K562 (cell line): ENCODE measurements around the gene ANKH. TPM values are rescaled to one million over a fixed set of nuclear protein-coding genes. Genes with fewer than 3 reads are reported as not detected.

Experiments
- ID3 ChIP-seq, 2 experiments: fragments of 250-450 bp in 1 of 2; fragments of 450-650 bp in 1 of 2; sonication (Bioruptor Pico) in 1 of 2; IDR thresholded peaks; 2 replicates each; pipeline versions ENCODE4 v1.6.1 to v1.8.0; 2016 to 2021; ENCODE audit warnings: mild to moderate bottlenecking in 2 of 2, moderate library complexity in 2 of 2, missing compliant biosample characterization in 1 of 2, missing genetic modification characterization in 1 of 2
- SMARCC2 ChIP-seq: fragments of 450-650 bp; IDR thresholded peaks from 2 replicates; pipeline ENCODE4 v1.6.1; 2017; ENCODE audit warnings: antibody characterized with exemption, moderate library complexity, mild to moderate bottlenecking, low read depth
- polyA plus RNA-seq, 8 experiments: library from polyadenylated mRNA; depleted of rRNA in 4 of 8; stranded (reverse) in 5 of 8; unstranded in 3 of 8; fragments of >200 nt; fragmentation: Nextera tagmentation in 2 of 8; fragmentation: Illumina TruSeq in 1 of 8; extraction: Ambion mirVana in 2 of 8; extraction: Trizol in 1 of 8; gene quantifications; 2 replicates each; pipeline versions ENCODE4 v1.2.1 to v1.2.3, GENCODE V29; 2011 to 2014; ENCODE audit warnings: inconsistent platforms in 1 of 8, missing spikeins in 1 of 8
- total RNA-seq, 7 experiments: library from RNA; depleted of rRNA in 6 of 7; stranded (reverse); fragments of >200 nt in 6 of 7; fragmentation: Illumina TruSeq in 2 of 7; extraction: Trizol in 2 of 7; gene quantifications; 2 replicates each; pipeline versions ENCODE4 v1.2.1 to v1.2.3, GENCODE V29; 2011 to 2021; ENCODE audit warnings: low replicate concordance in 1 of 7
- TF ChIP-seq, protein P1 (sequence below), 2 experiments: fragments of 450-650 bp; IDR thresholded peaks; 2 replicates each; pipeline ENCODE4 v1.6.1; 2016; ENCODE audit warnings: mild to moderate bottlenecking in 2 of 2, borderline replicate concordance in 1 of 2, low read depth in 1 of 2, moderate library complexity in 1 of 2
- TF ChIP-seq, protein P2 (sequence below), 2 experiments: IDR thresholded peaks; 2 replicates each; pipeline ENCODE4 v1.6.1; 2011; ENCODE audit warnings: borderline replicate concordance in 1 of 2, control low read depth in 1 of 2, low read depth in 1 of 2, low read length in 1 of 2, mild to moderate bottlenecking in 1 of 2, mixed read lengths in 1 of 2, moderate library complexity in 1 of 2; ENCODE audit not compliant: insufficient read depth in 1 of 2, insufficient read length in 1 of 2, poor library complexity in 1 of 2, severe bottlenecking in 1 of 2; ENCODE audit errors: extremely low read depth in 1 of 2
- TF ChIP-seq, protein P3 (sequence below), 2 experiments: IDR thresholded peaks; 2 replicates each; pipeline ENCODE4 v1.6.1; 2012; ENCODE audit warnings: improper control_type of control experiment in 2 of 2, low read depth in 2 of 2, low read length in 2 of 2, borderline replicate concordance in 1 of 2

The ANKH gene
- total and polyA plus RNA-seq, 9 of the 15 experiments (the other 6 are each of a cell fraction or from before 2014, with no cell fraction given), result 0.79 to 12.2 (median 4.5) TPM

GRCh38 chr5:14672082-14672481 lies 199.5 kb downstream of the ANKH start (continued):
- TF ChIP-seq, protein P1, sequence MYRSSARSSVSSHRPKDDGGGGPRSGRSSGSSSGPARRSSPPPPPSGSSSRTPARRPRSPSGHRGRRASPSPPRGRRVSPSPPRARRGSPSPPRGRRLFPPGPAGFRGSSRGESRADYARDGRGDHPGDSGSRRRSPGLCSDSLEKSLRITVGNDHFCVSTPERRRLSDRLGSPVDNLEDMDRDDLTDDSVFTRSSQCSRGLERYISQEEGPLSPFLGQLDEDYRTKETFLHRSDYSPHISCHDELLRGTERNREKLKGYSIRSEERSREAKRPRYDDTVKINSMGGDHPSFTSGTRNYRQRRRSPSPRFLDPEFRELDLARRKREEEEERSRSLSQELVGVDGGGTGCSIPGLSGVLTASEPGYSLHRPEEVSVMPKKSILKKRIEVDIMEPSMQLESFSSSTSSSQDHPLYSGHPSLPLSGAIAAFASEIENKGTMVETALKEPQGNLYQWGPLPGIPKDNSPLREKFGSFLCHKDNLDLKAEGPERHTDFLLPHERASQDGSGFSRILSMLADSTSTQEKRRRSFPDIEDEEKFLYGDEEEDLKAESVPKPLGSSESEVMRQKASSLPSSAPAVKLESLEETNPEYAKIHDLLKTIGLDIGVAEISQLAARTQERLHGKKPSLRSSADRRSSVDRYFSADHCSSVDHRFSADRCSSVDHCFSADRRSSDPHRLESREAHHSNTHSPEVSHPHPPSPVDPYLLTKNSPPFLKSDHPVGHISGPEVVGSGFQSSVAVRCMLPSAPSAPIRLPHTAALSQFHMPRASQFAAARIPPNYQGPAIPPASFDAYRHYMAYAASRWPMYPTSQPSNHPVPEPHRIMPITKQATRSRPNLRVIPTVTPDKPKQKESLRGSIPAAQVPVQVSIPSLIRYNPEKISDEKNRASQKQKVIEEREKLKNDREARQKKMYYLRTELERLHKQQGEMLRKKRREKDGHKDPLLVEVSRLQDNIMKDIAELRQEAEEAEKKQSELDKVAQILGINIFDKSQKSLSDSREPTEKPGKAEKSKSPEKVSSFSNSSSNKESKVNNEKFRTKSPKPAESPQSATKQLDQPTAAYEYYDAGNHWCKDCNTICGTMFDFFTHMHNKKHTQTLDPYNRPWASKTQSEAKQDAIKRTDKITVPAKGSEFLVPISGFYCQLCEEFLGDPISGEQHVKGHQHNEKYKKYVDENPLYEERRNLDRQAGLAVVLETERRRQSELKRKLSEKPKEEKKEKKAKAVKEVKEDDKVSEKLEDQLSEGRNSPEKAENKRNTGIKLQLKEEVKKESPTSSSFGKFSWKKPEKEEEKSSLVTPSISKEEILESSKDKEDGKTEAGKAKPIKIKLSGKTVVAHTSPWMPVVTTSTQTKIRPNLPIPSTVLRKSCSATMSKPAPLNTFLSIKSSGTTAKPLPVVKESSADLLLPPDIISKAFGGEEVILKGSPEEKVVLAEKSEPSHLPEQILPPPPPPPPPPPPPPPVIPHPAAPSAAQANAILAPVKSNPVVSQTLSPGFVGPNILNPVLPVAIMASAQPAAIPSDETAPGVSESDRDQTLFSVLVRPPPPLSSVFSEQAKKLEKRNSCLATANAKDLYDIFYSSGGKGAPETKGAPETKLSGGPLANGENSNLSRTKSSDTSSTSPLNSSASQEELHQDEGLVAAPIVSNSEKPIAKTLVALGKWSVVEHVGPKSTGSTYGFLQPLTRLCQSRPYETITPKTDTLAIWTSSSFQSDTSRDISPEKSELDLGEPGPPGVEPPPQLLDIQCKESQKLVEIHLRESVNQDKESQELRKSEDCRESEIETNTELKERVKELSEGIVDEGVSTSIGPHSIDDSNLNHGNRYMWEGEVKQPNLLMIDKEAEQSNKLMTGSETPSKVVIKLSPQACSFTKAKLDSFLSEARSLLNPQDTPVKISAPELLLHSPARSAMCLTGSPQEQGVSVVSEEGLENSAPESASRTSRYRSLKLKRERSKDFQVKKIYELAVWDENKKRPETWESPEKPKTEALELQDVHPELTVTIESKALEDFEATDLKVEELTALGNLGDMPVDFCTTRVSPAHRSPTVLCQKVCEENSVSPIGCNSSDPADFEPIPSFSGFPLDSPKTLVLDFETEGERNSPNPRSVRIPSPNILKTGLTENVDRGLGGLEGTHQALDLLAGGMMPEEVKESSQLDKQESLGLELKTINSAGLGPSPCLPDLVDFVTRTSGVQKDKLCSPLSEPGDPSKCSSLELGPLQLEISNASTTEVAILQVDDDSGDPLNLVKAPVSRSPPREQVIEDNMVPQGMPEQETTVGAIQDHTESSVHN (IDR thresholded peaks at IDR 0.05; ENCODE audit: borderline replicate concordance in 1 of 2, low read depth in 1 of 2), result no peak
- no peak for TF ChIP-seq SMARCC2
- TF ChIP-seq, protein P2, sequence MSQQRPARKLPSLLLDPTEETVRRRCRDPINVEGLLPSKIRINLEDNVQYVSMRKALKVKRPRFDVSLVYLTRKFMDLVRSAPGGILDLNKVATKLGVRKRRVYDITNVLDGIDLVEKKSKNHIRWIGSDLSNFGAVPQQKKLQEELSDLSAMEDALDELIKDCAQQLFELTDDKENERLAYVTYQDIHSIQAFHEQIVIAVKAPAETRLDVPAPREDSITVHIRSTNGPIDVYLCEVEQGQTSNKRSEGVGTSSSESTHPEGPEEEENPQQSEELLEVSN (IDR thresholded peaks at IDR 0.05; ENCODE audit: borderline replicate concordance in 1 of 2, extremely low read depth in 1 of 2, insufficient read depth in 1 of 2, insufficient read length in 1 of 2, low read depth in 1 of 2, low read length in 1 of 2, poor library complexity in 1 of 2, severe bottlenecking in 1 of 2), result no peak
- TF ChIP-seq ID3 (CRISPR knock-in tag; IDR thresholded peaks at IDR 0.05), result no peak
- TF ChIP-seq ID3 (tag; IDR thresholded peaks at IDR 0.05), result no peak
- TF ChIP-seq, protein P3, sequence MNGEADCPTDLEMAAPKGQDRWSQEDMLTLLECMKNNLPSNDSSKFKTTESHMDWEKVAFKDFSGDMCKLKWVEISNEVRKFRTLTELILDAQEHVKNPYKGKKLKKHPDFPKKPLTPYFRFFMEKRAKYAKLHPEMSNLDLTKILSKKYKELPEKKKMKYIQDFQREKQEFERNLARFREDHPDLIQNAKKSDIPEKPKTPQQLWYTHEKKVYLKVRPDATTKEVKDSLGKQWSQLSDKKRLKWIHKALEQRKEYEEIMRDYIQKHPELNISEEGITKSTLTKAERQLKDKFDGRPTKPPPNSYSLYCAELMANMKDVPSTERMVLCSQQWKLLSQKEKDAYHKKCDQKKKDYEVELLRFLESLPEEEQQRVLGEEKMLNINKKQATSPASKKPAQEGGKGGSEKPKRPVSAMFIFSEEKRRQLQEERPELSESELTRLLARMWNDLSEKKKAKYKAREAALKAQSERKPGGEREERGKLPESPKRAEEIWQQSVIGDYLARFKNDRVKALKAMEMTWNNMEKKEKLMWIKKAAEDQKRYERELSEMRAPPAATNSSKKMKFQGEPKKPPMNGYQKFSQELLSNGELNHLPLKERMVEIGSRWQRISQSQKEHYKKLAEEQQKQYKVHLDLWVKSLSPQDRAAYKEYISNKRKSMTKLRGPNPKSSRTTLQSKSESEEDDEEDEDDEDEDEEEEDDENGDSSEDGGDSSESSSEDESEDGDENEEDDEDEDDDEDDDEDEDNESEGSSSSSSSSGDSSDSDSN (IDR thresholded peaks at IDR 0.05; ENCODE audit: borderline replicate concordance in 1 of 2, low read depth in 2 of 2, low read length in 2 of 2), result no peak
